GM12878 (cell line): Measurements from ENCODE around the gene TMEM207. TPM values are rescaled to one million over a fixed set of nuclear protein-coding genes. Genes with fewer than 3 reads are reported as not detected.

Experiments
- ATAC-seq: fragments of 200-7000 bp; cut with Tn5 transposase; 3 replicates; pipeline ENCODE4 v1.9.1; 2020; ENCODE audit warnings: mild to moderate bottlenecking, moderate library complexity
- BruUV-seq: library from RNA; stranded (reverse); fragments of 400-500 nt; replicated peaks from 2 replicates; lab custom pipeline; 2021; lab: Mats Ljungman, UMichigan
- CTCF ChIA-PET: fragments of 300-600 bp; sonication (Branson Sonifier 250); formaldehyde crosslinking; extraction: SDS; loops from one replicate; lab custom pipeline; 2021; ENCODE audit warnings: inconsistent platforms; lab: Yijun Ruan, JAX
- POLR2A ChIA-PET: fragments of 350-600 bp; formaldehyde crosslinking; extraction: SDS; loops from one replicate; lab custom pipeline; 2021; ENCODE audit warnings: inconsistent platforms; lab: Charles Lee
- RAD21 ChIA-PET: fragments of 300-600 bp; sonication (Branson Sonifier 250); formaldehyde crosslinking; loops from one replicate; lab custom pipeline; 2023; ENCODE audit warnings: antibody characterized with exemption; ENCODE audit not compliant: unreplicated experiment; lab: Charles Lee
- SMC1A ChIA-PET: fragments of 300-600 bp; sonication (Branson Sonifier 250); formaldehyde crosslinking; loops from one replicate; lab custom pipeline; 2023; ENCODE audit not compliant: unreplicated experiment, uncharacterized antibody; lab: Charles Lee
- DNase-seq: peaks from one replicate; pipeline ENCODE4 v3.0.0-alpha.2; 2011; ENCODE audit warnings: low read depth, low spot score
- FAIRE-seq: peaks from 3 replicates; lab custom pipeline; 2011; peaks lifted over from hg19 to GRCh38; lab: Jason Lieb, UNC
- H2AFZ ChIP-seq: 2 replicates; pipeline ENCODE4 v1.6.0; 2011; ENCODE audit warnings: low read depth, low read length, control low read depth; ENCODE audit not compliant: control insufficient read depth
- H3K27ac ChIP-seq: 2 replicates; pipeline ENCODE4 v1.5.1; 2011; ENCODE audit warnings: control low read depth; ENCODE audit not compliant: control insufficient read depth, insufficient read depth
- H3K27me3 ChIP-seq, 2 experiments: replicated peaks in 1 of 2; 2 replicates each; pipeline versions ENCODE4 v1.6.0 to v1.6.1; 2011; ENCODE audit warnings: low read length in 1 of 2; ENCODE audit not compliant: control insufficient read depth in 2 of 2, insufficient read depth in 2 of 2
- H3K36me3 ChIP-seq, 2 experiments: 2 replicates each; pipeline ENCODE4 v1.5.1; 2011; ENCODE audit warnings: low read length in 1 of 2; ENCODE audit not compliant: control insufficient read depth in 2 of 2, insufficient read depth in 2 of 2
- H3K4me1 ChIP-seq: 2 replicates; pipeline ENCODE4 v1.6.1; 2011; ENCODE audit warnings: mild to moderate bottlenecking, low read length, moderate library complexity, mixed read lengths; ENCODE audit not compliant: control insufficient read depth, insufficient read depth
- H3K4me2 ChIP-seq: 2 replicates; pipeline ENCODE4 v1.6.0; 2011; ENCODE audit warnings: control low read depth; ENCODE audit not compliant: control insufficient read depth, insufficient read depth
- H3K4me3 ChIP-seq: fragments of 200-600 bp; sonication (generic); 2 replicates; pipeline ENCODE4 v1.5.1; 2016
- H3K79me2 ChIP-seq: 2 replicates; pipeline ENCODE4 v1.6.0; 2011; ENCODE audit warnings: low read length; ENCODE audit not compliant: control insufficient read depth, insufficient read depth
- H3K9ac ChIP-seq: 2 replicates; pipeline ENCODE4 v1.8.0; 2011; ENCODE audit warnings: low read length, control low read depth, mixed read lengths; ENCODE audit not compliant: control insufficient read depth, insufficient read depth
- H3K9me3 ChIP-seq: replicated peaks from 3 replicates; pipeline ENCODE4 v1.5.1; 2011; ENCODE audit warnings: mild to moderate bottlenecking, low read length; ENCODE audit not compliant: control insufficient read depth, insufficient read depth
- H4K20me1 ChIP-seq: 2 replicates; pipeline ENCODE4 v1.6.0; 2011; ENCODE audit not compliant: control insufficient read depth, insufficient read depth
- CHD1 ChIP-seq: IDR thresholded peaks from 2 replicates; pipeline ENCODE4 v1.6.1; 2012; ENCODE audit warnings: low read depth, low read length, improper control_type of control experiment
- CREB1 ChIP-seq: IDR thresholded peaks from 2 replicates; pipeline ENCODE4 v1.6.1; 2012; ENCODE audit warnings: low read depth, mild to moderate bottlenecking, inconsistent platforms
- GABPA ChIP-seq: IDR thresholded peaks from 2 replicates; pipeline ENCODE4 v1.6.1; 2014; ENCODE audit warnings: antibody characterized with exemption, low read depth, mild to moderate bottlenecking, inconsistent platforms
- MTA3 ChIP-seq: IDR thresholded peaks from 2 replicates; pipeline ENCODE4 v1.6.1; 2012; ENCODE audit warnings: low read length, inconsistent platforms, borderline replicate concordance
- PML ChIP-seq: IDR thresholded peaks from 2 replicates; pipeline ENCODE4 v1.6.1; 2012; ENCODE audit warnings: low read length, inconsistent platforms
- POU2F2 ChIP-seq: IDR thresholded peaks from 3 replicates; pipeline ENCODE4 v1.6.1; 2011; ENCODE audit warnings: low read depth, mild to moderate bottlenecking, low read length, borderline replicate concordance
- RB1 ChIP-seq: fragments of 450-650 bp; formaldehyde crosslinking; IDR thresholded peaks from 2 replicates; pipeline ENCODE4 v1.6.1; 2017; ENCODE audit warnings: mild to moderate bottlenecking, borderline replicate concordance
- RUNX3 ChIP-seq: IDR thresholded peaks from 2 replicates; pipeline ENCODE4 v1.6.1; 2012; ENCODE audit warnings: low read length, inconsistent platforms
- TCF7 ChIP-seq: IDR thresholded peaks from 2 replicates; pipeline ENCODE4 v1.6.1; 2014; ENCODE audit warnings: antibody characterized with exemption, borderline replicate concordance
- ZNF207 ChIP-seq: fragments of 450-650 bp; IDR thresholded peaks from 2 replicates; pipeline ENCODE4 v1.6.1; 2014; ENCODE audit warnings: antibody characterized with exemption, mild to moderate bottlenecking, borderline replicate concordance
- ZZZ3 ChIP-seq: IDR thresholded peaks from 2 replicates; pipeline ENCODE4 v1.6.1; 2011; ENCODE audit warnings: low read depth; ENCODE audit not compliant: control insufficient read depth, insufficient read length
- WGBS: methylation state at CpG from one replicate; pipeline ENCODE4 v1.1.6; 2016; ENCODE audit warnings: low lambda C conversion rate; ENCODE audit not compliant: insufficient replicate concordance, insufficient coverage; ENCODE audit errors: missing lambda C conversion rate; 5-methylcytosine and 5-hydroxymethylcytosine counted together
- in situ Hi-C: fragments of 300-500 bp; cut with MboI; formaldehyde crosslinking; loops from 9 replicates; pipeline ENCODE4 v1.14.3; 2018; ENCODE audit warnings: mixed read lengths
- intact Hi-C: fragments of 100-400 bp; cut with micrococcal nuclease; formaldehyde crosslinking; loops from one replicate; pipeline ENCODE4 v1.14.2; 2022; ENCODE audit not compliant: unreplicated experiment
- polyA plus RNA-seq, 11 experiments: library from polyadenylated mRNA; depleted of rRNA in 4 of 11; unstranded in 6 of 11; stranded (reverse) in 5 of 11; fragments of >200 nt; fragmentation: Nextera tagmentation in 4 of 11; fragmentation: Illumina TruSeq in 1 of 11; extraction: Ambion mirVana in 4 of 11; extraction: Trizol in 1 of 11; gene quantifications; 1 replicate in 1 of 11; 2 replicates in 10 of 11; pipeline versions ENCODE4 v1.2.1 to v1.2.3, GENCODE V29; 2011 to 2016; ENCODE audit warnings: inconsistent platforms in 2 of 11, missing spikeins in 2 of 11, low read depth in 1 of 11
- total RNA-seq, 4 experiments: library from RNA; depleted of rRNA in 3 of 4; stranded (reverse); fragments of >200 nt in 3 of 4; fragmentation: Illumina TruSeq in 1 of 4; extraction: Trizol in 1 of 4; gene quantifications; 2 replicates each; pipeline versions ENCODE4 v1.2.1 to v1.2.3, GENCODE V29; 2013 to 2021
- TF ChIP-seq, protein P1 (sequence below): fragments of 450-650 bp; IDR thresholded peaks from 2 replicates; pipeline ENCODE4 v1.6.1; 2017; ENCODE audit warnings: mild to moderate bottlenecking, moderate library complexity

The TMEM207 gene
- total and polyA plus RNA-seq, 10 of the 15 experiments (the other 5 are each of a cell fraction or from before 2014, with no cell fraction given) = not detected

DNA sequence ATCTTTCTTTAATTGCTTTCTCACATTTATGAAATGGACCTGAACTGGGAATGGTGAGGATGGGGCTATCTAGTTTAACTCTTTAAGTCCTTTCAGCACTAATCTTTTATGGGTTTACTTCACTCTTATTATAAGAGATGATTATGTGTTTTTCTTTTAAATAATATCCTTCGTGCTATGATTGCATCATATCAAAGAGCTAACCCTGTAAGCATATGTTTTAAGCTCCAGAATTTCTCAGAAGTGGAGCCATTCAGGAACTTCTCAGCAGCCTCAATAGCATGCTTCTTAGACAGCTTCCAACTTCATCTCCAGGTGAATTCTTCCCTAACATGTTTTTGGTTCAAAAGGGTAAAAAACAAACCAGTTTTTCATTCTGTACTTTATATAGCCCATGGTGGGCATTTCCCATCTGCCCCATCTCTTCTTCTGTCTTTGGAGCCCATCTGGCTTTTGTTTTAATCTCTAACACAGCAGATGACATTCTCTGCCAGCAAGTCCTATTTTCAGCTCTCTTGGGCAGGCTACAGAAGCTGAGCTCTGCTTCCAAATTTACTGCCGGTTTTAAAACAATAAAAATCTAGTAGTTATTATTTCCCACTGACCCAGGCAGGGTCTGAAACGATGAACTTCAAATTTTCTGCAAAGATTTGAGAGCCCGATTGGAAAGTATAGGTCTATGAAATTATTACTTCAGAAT, 37.4 kb upstream of the TMEM207 start:
- no peaks in the 10 kb centered on the region; the same call in 1 of the 2 replicates for H3K4me1 ChIP-seq
- intact Hi-C loops (no loop called here), in situ Hi-C loops (no loop called here)
- no peak overlapping the region for H3K9ac ChIP-seq
- no TSS peak for BruUV-seq
- ChIA-PET RAD21 (no interaction called here), CTCF (interaction anchor here (0.6 kb wide), 1 partner anchor 10 kb away, joined by 3 read pairs; no protein-coding TSS in a partner anchor), SMC1A (no interaction called here), POLR2A (no interaction called here)
- H3K4me3 ChIP-seq = no peak overlapping the region
- H3K4me2 ChIP-seq = no peak overlapping the region
- ATAC-seq (no peak), DNase-seq (no peak), FAIRE-seq (no peak)
- no peaks in the 10 kb centered on the region for H3K9me3 ChIP-seq
- 21% methylated on average over 4 of the region's 4 CpGs for WGBS
- TF ChIP-seq CREB1 (no peak), ZZZ3 (no peak), RB1 (no peak), RUNX3 (no peak)
- no peaks in the 10 kb centered on the region for H4K20me1 ChIP-seq
- H3K27ac ChIP-seq = no peak overlapping the region
- no peak overlapping the region for H2AFZ ChIP-seq
- H3K27me3 ChIP-seq = no peaks in the 10 kb centered on the region; a peak in 1 of 4 replicates
- no peaks in the 10 kb centered on the region for H3K79me2 ChIP-seq
- no peaks in the 10 kb centered on the region for H3K36me3 ChIP-seq

DNA sequence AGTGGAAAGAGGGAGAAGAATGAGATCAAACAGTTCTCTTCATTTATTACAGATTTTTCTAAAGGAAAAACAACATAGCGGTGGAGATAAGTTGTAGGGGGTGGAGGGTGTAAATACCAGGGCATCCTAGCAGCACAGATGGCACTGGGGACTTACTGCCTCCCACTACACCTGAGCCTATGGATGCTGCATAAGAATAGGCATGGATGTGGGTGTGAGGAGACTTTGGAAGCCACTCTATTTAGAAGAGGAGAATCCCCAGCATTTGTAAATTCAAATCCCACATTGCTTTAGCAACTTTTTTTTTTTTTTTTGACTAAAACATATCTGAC, 36.8 kb upstream of the TMEM207 start:
- Histone ChIP-seq H3K36me3 (no peaks in the 10 kb centered on the region), H3K9ac (no peak overlapping the region), H3K4me1 (no peaks in the 10 kb centered on the region; the same call in 1 of the 2 replicates), H3K27ac (no peak overlapping the region), H4K20me1 (no peaks in the 10 kb centered on the region), H3K4me3 (no peak overlapping the region), H2AFZ (no peak overlapping the region), H3K4me2 (no peak overlapping the region)
- DNase-seq (no peak), ATAC-seq (no peak), FAIRE-seq (no peak)
- in situ Hi-C loops = no loop called here
- ChIA-PET CTCF (no interaction called here), POLR2A (no interaction called here), RAD21 (no interaction called here)
- BruUV-seq = no TSS peak
- intact Hi-C loops = no loop called here
- 10% methylated on average over 1 of the region's 1 CpG for WGBS
- TF ChIP-seq PML (no peak), MTA3 (no peak), GABPA (no peak), TCF7 (no peak), POU2F2 (no peak), CHD1 (no peak), ZNF207 (no peak)
- TF ChIP-seq, protein P1, sequence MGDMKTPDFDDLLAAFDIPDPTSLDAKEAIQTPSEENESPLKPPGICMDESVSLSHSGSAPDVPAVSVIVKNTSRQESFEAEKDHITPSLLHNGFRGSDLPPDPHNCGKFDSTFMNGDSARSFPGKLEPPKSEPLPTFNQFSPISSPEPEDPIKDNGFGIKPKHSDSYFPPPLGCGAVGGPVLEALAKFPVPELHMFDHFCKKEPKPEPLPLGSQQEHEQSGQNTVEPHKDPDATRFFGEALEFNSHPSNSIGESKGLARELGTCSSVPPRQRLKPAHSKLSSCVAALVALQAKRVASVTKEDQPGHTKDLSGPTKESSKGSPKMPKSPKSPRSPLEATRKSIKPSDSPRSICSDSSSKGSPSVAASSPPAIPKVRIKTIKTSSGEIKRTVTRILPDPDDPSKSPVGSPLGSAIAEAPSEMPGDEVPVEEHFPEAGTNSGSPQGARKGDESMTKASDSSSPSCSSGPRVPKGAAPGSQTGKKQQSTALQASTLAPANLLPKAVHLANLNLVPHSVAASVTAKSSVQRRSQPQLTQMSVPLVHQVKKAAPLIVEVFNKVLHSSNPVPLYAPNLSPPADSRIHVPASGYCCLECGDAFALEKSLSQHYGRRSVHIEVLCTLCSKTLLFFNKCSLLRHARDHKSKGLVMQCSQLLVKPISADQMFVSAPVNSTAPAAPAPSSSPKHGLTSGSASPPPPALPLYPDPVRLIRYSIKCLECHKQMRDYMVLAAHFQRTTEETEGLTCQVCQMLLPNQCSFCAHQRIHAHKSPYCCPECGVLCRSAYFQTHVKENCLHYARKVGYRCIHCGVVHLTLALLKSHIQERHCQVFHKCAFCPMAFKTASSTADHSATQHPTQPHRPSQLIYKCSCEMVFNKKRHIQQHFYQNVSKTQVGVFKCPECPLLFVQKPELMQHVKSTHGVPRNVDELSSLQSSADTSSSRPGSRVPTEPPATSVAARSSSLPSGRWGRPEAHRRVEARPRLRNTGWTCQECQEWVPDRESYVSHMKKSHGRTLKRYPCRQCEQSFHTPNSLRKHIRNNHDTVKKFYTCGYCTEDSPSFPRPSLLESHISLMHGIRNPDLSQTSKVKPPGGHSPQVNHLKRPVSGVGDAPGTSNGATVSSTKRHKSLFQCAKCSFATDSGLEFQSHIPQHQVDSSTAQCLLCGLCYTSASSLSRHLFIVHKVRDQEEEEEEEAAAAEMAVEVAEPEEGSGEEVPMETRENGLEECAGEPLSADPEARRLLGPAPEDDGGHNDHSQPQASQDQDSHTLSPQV = no peak
- TF ChIP-seq, all 136 proteins: peak for 0
- Histone ChIP-seq H3K9me3 (no peaks in the 10 kb centered on the region), H3K79me2 (no peaks in the 10 kb centered on the region), H3K27me3 (no peaks in the 10 kb centered on the region; a peak in 1 of 4 replicates)
- SMC1A ChIA-PET = no interaction called here
